Epithelial cell of proximal tubule (primary cell): ENCODE data around the gene HEMGN. TPM values are rescaled to one million over a fixed set of nuclear protein-coding genes. Genes with fewer than 3 reads are reported as not detected.

Experiments used
- DNase-seq: peaks from one replicate; pipeline ENCODE4 v3.0.0-alpha.2; 2011; ENCODE audit warnings: low read depth
- H3K4me3 ChIP-seq: 2 replicates; pipeline ENCODE4 v1.5.1; 2011; ENCODE audit warnings: low read depth, mild to moderate bottlenecking, low read length
- total RNA-seq: library from RNA; depleted of rRNA; stranded (reverse); fragments of >200 nt; gene quantifications from 2 replicates; pipeline ENCODE4 v1.2.3, GENCODE V29; 2015
- TF ChIP-seq, protein P1 (sequence below): conservative IDR thresholded peaks from 2 replicates; pipeline ENCODE4 v1.5.1; 2012; ENCODE audit warnings: low read depth, mild to moderate bottlenecking, low read length

Gene HEMGN
- total RNA-seq, 1 donor from 2014 or later, result not detected

DNA sequence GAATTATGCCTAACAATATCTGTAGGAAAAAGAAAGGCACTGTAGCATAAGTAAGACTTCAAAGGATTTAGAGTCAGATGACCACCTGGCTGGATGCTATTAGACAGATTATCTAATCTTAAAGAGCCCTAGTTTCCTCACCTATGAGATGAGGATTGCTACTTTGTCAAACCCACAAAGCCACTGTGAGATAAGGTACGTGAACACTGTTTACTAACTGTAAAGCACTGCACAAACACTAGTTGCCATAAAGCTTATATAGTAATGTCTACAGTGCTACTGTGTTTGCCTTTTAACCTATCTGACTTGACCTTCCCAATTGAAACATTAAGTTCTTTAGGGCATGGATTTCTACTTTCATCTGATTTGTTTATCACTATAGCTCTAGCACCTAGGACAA is 26.0 kb downstream of the HEMGN start:
- H3K4me3 ChIP-seq, result no peak overlapping the region
- no peak for DNase-seq
- TF ChIP-seq, protein P1, sequence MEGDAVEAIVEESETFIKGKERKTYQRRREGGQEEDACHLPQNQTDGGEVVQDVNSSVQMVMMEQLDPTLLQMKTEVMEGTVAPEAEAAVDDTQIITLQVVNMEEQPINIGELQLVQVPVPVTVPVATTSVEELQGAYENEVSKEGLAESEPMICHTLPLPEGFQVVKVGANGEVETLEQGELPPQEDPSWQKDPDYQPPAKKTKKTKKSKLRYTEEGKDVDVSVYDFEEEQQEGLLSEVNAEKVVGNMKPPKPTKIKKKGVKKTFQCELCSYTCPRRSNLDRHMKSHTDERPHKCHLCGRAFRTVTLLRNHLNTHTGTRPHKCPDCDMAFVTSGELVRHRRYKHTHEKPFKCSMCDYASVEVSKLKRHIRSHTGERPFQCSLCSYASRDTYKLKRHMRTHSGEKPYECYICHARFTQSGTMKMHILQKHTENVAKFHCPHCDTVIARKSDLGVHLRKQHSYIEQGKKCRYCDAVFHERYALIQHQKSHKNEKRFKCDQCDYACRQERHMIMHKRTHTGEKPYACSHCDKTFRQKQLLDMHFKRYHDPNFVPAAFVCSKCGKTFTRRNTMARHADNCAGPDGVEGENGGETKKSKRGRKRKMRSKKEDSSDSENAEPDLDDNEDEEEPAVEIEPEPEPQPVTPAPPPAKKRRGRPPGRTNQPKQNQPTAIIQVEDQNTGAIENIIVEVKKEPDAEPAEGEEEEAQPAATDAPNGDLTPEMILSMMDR, result no peak

DNA sequence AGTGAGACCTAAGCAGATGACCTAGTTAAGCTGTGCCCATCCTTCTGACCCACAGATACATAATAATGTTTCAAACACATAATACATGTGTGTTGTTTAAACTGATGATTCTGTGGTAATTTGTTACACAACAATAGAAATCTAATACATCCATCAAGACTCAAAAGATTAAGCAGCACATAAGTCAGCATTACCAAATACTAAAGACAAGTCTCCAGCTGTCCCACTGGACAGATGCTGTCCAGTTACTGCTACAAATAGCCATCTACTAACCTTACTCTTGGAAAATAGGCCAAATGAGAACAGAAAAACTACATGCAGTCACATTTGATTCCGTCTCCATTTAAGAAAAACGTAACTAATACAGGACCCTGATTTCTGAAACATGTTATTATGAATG is 26.4 kb downstream of the HEMGN start:
- DNase-seq, result no peak

DNA sequence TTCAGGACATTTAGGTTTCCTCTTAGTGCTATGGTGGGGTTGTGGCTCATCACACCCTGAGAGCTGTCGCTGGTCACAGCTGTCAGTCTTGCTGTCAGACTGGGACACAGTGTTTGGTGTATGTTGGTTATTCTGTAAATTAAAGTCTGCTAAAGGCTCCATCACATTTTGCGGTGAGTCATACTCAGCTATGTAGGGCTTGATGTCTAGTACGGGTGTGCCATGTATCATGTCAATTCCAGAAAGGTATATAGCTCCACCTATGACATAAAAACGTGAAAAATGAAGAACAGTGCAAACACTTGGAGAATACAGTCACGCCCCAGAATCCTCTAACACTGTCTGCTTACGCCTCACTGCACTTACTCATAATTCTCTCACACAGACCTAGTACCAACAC is 27.6 kb downstream of the HEMGN start:
- DNase-seq, result no peak

More for the DNA sequence above, 26.4 kb downstream of the HEMGN start:
- H3K4me3 ChIP-seq, result no peak overlapping the region
- TF ChIP-seq, protein P1, result no peak

DNA sequence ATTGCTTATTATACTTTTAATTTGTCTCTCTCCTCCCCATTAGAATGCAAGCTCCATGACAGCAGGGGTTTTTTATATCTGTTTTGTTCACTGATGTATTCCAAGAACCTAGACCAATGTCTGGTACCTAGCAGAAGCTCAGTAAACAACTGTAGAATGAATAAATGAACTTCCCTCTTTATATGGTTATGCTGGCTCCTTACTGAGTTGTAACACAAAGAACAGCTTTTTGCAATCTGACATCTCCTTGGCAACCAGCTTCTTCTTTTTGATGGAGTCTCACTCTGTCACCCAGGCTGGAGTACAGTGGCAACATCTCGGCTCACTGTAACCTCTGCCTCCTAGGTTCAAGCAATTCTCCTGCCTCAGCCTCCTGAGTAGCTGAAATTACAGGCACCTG is 29.3 kb downstream of the HEMGN start:
- no peak for DNase-seq
- H3K4me3 ChIP-seq, result no peak overlapping the region
- TF ChIP-seq, protein P1, result no peak

More for the DNA sequence above, 27.6 kb downstream of the HEMGN start:
- TF ChIP-seq, protein P1, result no peak
- H3K4me3 ChIP-seq, result no peak overlapping the region

DNA sequence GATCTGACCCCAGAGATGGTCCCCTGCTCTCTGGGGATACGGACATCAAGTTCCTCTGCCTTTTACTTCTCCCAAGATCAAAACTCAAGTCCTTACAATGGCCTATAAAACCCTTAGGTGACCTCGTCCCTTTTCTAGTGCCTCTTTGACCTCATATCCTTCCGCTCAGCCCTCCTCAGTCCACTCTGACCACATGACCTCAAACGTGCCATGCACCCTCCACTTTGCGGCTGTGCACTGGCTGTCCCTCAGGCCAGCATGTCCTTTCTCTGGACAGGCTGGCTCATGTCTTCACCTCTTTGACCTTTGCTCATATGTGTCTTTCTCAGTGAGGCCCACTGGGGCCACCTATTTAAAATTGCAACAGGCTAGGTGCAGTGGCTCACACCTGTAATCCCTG is 30.3 kb downstream of the HEMGN start:
- no peak overlapping the region for H3K4me3 ChIP-seq
- DNase-seq, result no peak
- TF ChIP-seq, protein P1, result no peak

DNA sequence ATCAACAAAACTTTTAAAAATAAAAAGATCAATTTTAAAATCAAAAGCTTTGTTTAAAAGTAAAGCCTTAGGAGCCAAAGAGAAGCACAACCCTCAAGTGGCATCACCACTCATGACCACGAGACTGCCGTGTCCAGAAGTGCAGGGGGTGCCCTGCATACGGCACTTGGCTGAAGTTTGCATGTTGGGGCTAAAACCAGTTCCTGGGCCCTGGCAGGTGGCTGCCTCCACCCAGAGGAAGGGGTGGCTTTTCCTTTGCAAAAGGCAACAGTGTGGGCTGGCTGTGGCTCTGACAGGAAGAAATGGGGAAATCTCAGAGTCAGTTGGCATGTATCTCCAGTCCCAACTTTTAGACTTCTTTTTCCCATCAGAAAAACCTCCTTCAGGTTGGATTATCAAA is 30.9 kb downstream of the HEMGN start:
- TF ChIP-seq, protein P1, result no peak
- H3K4me3 ChIP-seq, result no peak overlapping the region

DNA sequence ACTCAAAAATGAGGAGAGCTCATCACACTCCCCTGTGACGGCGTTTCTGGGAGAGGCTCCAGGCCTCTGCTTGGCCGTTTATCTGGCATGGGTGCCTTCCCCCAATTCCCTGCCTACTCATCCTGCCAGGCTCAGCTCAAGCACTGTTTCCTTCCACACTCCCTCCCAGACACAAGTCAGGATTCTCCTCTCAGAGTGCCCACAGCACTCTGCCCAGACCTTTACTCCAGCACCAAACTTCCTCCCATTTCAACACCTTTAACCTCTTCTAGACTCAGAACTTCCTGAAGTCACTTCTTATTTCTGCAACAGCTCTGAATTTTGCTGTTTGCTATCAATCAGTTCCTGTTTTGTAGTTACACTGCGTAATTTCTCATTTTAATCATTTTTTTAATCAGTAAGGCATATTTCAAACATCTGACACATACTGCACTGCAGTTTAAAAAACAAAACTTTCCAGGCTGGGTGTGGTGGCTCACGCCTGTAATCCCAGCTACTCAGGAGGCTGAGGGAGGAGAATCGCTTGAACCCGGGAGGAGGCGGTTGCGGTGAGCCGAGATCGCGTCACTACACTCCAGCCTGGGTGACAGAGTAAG is 31.6 kb downstream of the HEMGN start:
- no peak overlapping the region for H3K4me3 ChIP-seq
- TF ChIP-seq, protein P1, result no peak
- no peak for DNase-seq

More for the DNA sequence above, 30.9 kb downstream of the HEMGN start:
- no peak for DNase-seq
